ENCODE data around the gene GNGT2.

Gene GNGT2

DNA sequence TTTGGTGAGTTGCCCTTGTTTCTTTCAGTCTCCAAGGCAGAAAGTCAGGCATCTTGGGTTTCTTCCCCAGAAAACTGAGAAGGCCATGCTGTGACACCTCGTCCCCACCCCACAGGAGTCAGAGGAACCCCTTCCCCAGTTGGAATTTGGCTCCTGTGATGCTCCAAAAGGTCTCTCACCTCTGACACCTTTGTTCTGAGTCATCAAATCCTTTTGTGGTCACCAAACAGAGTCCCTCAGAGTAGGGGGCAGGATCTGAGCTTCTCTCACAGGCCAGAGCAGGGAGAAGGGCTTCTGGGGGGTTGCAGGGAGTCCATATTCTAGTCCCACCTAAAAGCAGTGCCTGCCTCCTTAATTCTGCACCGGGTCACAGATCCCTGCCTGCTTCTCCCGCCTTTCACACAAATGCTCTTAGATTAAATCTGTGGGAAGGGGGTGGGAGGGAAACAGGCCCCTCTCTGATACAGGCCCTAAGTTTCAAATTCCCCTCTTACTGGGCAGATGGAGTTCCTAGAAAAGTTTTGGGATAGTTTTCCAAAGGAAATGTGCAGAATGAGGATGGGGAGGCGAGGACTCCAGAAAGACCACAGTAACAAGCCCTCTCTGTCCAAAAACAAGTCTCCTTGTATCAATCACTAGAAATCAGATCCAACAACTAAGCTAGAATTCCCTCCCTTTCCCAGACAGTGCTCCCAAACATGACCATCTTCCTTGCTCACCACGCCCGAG, 18.9 kb upstream of the GNGT2 start:
- no peak for DNase-seq

DNA sequence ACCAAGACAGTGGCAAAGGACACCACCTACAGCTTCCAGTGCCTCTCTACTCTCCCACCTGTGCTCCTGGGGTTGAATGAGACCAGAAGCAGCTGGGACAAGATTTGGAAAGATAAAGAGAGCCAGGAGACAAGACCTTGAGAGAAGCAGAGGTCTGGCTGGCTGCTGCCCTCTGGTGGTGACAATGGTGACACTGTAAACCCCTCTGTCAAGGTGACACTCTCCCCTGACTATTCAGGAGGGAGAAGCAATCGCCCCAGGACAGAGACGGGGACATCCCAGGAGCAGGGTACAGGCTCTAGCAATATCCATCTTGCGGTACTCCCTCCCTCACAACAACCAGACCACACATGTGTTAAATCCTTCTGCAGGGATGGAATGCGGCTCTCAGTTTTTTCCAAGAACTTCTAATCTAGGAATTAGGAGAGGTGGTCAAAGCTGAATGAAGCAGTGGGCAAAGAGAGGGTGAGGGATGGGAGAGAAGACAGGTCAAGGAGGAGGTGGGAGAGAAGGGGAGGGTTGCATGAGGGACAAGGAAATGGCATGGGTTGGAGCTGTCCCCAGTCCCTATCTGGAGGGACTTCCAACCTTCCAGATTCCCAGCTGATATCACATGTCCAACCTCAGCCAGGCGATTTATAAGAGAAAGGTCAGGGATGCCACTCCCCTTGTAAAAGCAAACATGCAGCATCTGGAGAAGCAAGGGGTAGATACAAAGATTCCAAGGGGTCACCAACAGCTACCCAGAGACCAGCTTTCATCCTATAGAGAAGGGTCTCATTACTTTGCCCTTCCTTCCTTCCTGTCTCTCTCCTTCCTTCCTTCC, 17.3 kb upstream of the GNGT2 start:
- peak; percentile 90 for DNase-seq

DNA sequence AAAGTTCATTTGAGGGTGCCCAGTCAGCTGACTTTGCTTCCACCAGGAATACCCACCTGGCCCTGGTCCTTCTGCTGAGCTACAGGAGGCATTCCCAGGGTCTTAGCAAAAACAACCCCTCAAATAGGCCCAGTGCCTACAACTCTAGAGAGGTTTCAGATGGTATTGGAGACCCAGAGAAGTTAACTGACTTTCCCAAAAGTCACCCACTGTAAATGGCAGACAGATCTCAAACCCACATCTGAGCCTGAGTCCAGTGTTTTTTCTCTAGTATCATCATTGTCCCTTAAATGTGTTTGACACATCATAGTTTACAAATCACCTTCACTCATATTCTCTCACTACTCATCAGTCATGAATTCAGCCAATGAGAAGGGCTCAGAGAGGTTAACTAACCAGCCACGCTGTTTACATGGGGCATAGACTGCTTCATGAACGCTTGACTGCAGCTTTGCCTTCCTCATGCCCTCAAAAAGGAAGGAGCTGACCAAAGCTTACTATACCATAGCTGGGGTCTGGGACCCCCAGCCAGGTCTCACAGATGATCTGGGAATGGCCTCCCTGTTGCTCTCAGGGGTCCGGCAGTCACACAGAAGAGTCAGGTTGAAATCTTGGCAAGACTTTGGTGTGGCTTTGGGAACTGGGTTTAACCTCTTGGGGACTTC, 16.5 kb upstream of the GNGT2 start:
- DNase-seq = no peak

DNA sequence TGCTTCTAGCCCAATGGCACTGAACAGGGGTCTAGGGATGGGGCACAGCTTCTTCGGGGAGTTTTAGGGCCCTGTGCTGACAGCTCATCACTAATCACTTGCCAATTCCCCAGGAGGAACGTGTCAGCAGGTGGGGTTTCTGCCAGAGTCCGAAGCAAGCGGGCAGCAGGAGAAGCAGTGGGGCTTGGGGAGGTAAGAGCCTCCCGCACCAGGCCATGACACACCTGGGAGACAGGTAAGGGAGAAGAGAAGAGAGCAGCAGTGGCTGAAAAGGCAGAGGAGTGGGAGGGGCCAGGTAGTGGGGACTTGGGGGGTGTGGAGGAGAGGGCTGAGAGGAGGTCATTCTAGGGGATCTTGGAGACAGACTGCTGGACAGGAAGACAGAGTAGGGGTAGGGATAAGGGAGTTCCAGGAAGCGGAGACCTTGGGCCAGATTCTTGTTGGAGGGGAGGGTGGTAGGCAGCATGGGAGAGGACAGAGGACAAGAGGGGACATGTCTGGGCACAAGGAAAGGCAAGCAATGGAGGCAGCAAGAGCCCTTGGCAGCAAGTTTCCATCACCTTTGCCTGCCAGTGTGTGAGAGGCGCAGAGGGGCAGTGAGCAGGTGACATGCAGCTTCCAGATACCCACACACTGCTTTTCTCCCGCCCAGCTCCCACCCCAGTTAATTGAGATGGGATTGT, 15.3 kb upstream of the GNGT2 start:
- no peak for DNase-seq

DNA sequence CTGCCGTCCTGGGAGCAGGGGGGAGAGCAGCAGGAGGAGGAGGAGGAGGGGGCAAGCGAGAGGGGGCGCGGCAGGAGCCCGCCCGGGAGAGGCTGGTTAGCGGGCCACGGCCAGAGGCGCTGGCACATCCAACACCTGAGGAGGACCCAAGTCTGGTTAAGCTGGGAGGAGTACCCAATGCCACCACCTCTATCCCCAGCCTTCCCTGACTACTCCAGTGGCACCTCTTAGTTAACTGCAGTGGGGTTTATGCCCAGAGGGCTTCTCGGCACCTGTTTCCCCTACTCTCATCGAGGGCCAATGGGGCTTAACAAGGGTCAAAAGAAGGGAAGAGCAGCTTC, 14.6 kb upstream of the GNGT2 start:
- DNase-seq = no peak

DNA sequence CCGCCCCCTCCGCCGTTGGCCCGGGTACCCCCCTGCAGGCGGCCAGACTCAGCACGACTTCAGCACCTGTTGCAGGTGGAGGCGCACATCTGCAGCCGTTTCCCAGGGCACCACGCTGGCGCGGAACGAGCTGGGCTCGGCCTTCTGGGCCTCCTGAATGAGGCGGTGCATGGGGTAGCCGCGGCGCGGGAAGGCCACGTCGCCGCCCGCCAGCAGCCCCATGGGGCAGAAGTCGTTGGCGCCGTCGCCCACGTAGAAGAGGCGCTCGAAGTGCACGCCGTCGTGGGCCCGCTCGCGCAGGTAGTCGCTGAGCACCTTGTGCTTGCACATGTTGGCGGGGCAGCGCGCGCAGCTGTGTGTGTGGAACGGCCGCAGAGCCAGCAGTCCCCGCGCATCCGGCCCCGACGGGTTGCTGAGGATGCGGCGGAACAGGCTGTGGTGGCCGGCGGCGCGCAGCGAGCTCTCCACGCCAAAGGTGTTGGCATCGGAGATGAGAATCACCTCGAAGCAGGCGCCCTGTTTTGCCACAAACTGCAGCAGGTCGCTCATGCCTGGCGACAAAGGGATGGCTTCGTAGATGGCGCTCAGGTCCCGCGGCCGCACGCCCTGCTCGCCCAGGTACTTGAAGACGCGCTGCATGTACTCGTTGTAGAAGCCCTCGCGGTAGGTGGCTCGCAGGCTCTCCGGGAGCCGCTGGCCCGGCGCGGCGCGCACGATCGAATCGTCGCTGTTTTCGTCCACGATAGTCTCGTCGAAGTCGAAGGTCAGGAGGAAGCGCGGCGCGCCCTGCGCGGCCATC, 14.0 kb upstream of the GNGT2 start:
- peak; percentile 67 for DNase-seq

DNA sequence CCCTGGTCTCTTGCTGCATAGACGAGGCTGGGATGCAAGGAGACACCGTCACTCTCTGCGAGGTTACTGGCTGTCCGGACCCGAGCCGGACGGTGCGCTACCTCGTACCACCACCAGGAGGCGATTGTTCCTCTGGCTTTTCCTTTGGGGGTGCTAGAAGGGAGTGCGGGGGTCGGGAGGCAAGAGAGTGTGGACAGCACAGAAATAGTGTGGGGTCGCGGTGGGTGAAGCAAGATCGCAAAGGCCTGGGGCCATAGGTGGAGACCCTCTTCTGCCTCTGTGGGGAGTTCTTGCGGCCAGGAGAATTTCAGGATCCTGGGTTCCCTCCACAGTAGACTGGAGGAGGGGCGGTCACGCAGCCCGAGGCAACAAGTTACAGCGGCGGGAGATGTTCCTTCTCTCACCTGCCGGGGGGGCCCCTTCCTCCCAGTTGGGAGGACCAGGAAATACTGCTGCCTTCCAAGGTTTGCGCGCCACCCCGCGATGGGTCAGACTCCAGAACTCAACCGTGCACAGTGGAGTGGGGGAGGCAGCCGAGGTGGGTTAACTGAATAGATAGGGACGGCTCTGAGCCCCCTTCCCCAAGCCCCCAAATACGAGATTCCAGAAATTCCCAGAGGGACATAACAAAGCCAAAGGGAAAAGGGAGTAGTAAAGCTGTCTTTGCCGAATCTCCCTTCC, 13.3 kb upstream of the GNGT2 start:
- DNase-seq = peak; percentile 77

DNA sequence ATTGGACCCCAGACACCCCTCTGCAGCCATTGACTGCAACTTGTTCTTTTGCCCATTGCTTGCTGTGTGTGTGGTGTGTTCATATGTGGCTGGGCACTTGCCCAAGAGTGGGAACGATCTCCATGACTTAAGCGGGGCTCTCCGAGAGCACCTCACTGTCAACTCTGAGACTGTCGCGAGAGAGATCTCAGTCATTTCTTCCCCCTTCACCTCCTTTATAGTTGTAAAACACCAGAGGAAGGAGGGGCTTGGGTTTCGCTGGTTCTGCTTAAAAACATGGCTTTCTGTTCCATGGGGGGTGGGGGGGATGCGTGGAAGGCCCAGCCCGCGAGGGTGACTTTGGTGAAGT, 12.8 kb upstream of the GNGT2 start:
- DNase-seq = no peak

DNA sequence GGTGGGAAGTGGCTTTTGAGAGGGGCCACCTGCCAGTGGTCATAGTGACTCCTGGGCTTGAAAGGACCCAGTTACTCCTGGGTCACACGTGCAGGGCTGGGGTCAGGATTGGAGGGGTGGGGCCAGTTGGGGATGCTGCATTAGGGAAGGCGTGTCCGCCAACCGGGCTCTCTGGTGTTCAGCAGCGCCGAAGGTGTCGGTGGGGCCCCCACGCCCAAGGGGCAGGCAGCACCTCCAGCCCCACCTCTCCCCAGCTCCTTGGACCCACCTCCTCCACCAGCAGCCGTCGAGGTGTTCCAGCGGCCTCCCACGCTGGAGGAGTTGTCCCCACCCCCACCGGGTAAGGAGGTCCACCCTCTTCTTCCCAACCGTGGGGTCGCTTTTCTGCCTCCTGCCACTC, 9.6 kb upstream of the GNGT2 start:
- no peak for DNase-seq

DNA sequence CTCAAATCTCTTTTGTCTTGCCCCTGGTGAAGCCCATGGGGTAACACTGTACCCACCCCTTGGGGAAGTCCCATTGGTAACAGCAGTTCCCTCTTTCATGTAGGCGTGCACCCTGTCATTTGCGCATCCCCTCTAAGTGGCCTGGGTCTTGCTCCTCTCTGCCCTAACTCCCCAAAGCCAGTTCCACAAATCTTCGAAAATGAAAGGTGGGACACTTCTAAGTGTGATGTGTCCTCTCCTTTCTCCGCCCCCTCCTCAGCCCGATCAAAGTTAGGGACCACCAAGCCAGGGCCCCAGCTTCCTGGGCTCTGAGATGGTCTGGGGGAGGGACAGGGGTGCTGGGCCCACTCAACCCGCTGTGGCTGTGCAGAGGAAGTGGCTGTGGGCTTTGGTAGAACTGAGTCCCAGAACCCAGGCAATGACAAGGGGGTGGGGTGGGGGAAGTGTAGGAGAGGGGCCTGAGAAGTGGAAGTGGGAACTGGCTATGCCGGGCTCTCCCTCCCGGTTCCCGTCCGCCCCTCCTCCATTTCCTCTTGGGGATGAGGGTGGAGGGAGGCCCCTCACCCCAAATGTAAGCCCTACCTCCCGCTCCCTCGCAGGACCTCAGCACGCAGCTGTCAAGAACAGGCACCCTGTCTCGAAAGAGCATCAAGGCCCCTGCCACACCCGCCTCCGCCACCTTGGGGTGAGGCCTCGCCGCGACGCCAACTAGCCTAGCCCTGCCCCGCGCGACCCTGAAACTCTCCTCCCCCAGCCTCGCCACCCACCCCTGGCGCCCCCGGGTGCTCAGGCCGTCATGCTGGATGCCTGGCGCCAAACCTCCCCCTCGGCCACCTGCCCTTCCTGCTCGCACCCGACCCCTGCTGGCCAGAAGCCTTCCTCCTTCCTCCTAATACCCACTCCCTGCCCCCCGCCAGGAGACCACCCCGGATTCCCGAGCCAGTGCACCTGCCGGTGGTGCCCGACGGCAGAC, 8.9 kb upstream of the GNGT2 start:
- DNase-seq = peak; percentile 53

DNA sequence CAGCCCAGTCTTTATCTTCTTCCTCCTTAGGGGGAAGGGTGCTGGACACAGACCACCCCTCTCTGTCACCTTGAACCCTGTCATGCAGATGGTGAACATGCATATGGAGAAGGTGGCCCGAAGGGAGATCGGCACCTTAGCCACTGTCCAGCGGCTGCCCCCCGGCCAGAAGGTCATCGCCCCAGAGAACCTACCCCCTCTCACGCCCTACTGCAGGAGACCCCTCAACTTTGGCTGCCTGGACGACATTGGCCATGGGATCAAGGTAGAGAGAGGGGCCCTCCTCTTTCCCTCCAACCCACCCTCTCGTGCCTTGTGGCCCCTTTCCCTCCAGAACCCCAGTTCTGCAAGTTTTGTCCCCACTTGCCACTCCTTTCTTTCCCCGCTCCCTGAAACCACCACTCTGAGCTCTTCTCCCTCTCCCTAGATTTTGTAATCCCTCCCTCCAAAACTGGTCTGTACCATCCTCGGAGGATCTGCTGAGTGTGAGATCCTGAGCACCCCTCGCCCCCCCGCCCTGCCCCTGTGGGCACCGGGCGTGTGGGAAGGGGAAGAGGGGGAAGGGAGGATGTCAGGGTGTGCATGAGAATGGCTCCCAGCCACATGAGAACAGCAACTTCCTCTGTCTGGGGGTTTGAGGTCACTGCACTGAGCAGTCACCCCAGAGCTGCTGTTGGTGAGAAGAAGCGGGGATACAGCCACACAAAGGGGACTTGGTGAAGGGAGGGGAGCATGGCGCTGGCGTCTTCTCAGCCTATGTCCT, 7.5 kb upstream of the GNGT2 start:
- DNase-seq = peak; percentile 83

DNA sequence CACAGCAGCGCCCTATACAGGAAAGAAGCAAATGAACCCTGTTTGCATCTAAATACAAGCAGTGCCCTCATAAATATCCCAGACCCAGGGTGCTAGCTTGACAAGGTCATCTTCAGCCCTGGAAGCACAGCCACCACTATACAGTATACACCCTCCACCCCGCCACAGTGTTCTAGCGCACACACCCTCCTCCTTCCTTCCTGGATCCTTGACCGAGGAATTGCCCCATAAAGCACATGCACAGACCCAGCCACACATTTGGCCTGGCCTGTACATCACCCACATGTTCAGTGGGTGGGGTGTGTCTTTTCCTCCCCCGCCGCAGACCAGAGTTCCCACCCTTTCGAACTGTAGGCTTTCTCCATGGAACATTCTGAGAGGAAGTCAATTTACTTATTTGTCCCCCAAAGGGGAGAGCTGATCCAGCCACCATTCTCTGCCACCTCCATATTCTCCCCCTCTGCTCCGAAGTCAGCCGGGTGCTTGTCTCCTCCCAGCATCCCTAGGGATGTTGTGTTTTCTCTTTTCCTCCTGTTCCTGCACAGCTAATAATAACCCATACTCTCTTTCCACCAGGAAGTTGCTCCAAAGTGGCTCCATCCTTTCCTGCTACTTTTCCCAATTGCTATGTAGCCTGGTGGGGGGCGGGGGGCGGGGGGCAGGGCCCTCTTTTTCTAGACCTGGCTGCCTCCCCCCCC, 6.7 kb upstream of the GNGT2 start:
- DNase-seq = no peak

DNA sequence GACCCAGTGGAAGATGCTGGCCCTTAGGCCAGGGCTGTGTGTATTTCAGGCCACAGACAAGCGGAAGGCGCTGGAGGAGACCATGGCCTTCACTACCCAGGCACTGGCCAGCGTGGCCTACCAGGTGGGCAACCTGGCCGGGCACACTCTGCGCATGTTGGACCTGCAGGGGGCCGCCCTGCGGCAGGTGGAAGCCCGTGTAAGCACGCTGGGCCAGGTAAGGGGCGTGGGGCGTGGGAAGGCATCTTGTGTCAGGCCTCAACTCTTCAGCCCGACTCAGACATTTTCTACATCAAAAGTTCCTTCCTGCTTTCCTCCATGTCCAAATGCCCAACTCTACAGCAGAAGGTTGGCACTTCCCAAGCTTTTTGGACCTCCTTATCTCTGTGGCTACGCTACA, 6.1 kb upstream of the GNGT2 start:
- DNase-seq = no peak

DNA sequence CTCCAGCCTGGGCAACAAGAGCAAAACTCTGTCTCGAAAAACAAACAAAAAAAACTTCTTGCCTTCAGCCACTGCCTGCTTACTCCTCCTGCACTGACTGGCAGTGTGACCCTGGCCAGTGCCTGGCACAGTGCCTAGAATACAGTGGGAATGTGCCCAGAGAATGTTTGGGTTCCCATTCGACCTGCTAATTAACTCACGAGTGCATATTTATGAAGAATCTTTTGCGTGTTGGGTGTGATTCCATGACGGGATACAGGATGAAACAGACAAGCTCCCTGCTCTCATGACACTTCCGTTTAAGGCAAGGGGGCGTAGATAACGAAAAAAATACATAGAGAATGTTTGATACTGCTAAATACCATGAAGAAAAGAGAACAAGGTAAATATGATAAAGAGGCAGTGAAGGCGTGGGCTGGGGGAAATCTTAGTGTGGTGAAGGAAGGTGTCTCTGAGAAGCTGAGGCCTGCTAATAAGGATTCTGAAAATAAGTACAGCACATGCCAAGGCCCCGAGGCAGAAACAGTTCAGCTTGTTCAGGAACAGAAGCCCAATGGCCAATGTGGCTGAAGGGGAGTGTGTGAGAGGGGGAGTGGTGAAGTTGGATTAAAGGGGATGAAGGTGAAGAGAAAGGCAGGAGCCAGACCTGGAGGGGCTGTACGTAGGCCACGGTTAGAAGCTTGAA, 4.4 kb upstream of the GNGT2 start:
- DNase-seq = no peak

DNA sequence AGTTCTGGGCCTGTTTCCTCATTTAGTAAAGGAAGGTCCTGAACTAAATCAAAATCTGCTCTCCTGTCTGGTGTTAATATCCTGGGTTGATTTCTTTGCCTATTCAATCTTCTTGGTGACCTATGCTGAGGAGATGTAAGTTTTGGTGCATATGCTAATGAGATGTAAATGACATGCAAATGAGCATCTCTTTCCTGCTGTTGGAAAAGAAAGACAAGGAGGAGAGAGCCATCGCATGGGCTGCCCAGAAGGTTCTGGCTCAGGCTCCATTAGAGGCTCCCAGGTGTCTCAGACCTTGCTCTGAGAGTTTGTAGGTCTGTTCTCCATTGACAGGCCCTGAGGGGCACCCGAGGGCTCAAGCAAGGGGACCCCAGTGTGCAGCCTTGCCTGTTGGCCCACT, 3.5 kb upstream of the GNGT2 start:
- no peak for DNase-seq

DNA sequence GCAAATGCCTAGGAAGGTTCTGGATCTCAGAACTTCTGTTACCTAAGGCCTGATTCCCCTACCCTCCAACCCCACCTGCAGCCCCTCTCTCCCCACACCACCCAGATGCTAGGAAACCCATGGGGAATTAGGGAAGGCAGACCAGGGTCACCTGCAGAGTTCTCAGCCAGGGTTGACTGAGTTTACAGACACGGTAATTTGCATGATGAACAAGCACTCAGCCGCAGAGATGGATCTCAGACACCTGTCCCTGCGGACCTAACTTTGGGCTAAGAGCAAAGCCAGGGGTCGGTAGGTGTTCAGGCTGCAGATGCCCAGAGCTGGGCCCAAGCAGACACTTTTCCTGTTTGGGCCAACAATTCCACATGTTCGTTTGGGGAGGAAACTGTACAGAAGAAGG, 3.0 kb upstream of the GNGT2 start:
- no peak for DNase-seq

DNA sequence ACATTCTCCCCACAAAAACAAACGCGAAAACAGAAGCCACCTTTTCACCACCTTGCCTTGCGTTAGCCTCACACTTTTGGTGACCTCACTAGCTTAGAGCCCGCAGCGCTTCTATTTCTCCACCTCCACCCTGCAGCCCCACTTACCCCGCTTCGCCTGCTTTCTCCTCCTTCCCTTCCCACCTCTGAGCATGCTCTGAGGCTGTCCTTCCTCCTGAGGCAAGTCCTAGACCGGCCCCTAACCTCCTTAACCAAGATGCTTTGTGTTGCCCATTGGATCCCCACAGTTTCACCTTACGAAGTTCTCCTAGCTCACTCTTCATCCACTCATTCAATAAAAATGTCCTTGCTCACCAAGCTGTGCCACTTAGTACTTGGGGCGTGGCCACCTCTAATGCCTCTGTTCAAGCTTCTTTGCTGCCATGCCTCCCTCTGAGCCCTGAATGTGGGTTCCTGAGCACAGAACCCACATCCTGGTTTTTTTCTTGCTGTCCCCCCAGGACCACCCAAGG, 1.3 kb downstream of the GNGT2 start:
- DNase-seq = peak; percentile 41

DNA sequence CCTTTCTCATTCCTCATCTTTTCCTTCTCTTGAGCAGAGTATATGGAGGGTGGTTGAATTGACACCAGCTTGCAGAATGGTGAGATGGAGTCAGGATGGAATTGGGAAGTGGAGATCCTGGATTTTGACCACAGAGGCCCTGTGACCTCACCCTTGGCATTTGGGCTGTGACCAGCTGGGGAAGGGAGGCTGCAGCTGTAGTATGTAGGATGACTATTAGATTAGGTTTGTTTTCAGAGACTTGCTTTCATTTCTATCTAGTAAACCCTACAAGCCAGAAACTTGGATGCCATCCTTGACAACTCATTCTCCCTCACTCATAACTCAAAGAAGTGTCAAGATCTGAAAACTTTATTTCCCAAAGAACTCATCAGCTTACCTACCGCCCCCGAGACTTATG, 5.9 kb downstream of the GNGT2 start:
- DNase-seq = no peak

DNA sequence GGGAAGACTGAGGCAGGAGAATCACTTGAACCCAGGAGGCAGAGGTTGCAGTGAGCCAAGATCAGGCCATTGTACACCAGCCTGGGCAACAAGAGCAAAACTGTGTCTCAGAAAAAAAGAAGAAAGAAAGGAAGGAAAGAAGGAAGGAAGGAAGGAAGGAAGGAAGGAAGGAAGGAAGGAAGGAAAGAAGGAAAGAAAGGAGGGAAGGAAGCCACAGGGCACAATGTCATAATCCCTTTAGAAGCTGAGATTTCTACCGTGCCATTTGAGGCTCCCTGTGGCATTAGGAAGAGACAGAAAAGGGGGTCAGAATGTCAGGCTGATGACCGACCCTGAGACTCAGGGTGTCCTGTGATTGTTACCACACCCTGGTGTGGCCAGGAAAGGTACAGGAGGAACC, 6.6 kb downstream of the GNGT2 start:
- no peak for DNase-seq
